Memory B cell (primary cell): ENCODE measurements around the gene RELN.

Experiments
- ATAC-seq: fragments of 150-1000 bp; cut with Tn5 transposase; 2 replicates; pipeline ENCODE4 v1.10.0; 2021; ENCODE audit warnings: low read depth, mild to moderate bottlenecking, moderate library complexity
- DNase-seq, 2 donors: peaks; one replicate each; pipeline ENCODE4 v3.0.0; 2022; ENCODE audit warnings: low spot score in 2 of 2
- H3K27ac Mint-ChIP-seq: one replicate; pipeline ENCODE4 v1.8.0; 2022; ENCODE audit warnings: mild to moderate bottlenecking, moderate library complexity, mixed read lengths
- H3K27me3 Mint-ChIP-seq: one replicate; pipeline ENCODE4 v1.8.0; 2022; ENCODE audit warnings: mixed read lengths
- H3K36me3 Mint-ChIP-seq: one replicate; pipeline ENCODE4 v1.8.0; 2022; ENCODE audit warnings: mild to moderate bottlenecking, mixed read lengths
- H3K4me1 Mint-ChIP-seq: one replicate; pipeline ENCODE4 v1.8.0; 2022; ENCODE audit warnings: mixed read lengths
- H3K4me3 Mint-ChIP-seq: one replicate; pipeline ENCODE4 v1.8.0; 2022; ENCODE audit warnings: mild to moderate bottlenecking, moderate library complexity, mixed read lengths
- H3K9me3 Mint-ChIP-seq: one replicate; pipeline ENCODE4 v1.8.0; 2022; ENCODE audit warnings: mixed read lengths

The RELN gene

GRCh38 chr7:103944230-103944900, 45.1 kb downstream of the RELN start:
- no peaks in the 10 kb centered on the region for H3K36me3 Mint-ChIP-seq
- no peak overlapping the region for H3K27ac Mint-ChIP-seq
- no peaks in the 10 kb centered on the region for H3K4me1 Mint-ChIP-seq
- DNase-seq (no peak), ATAC-seq (no peak)
- H3K9me3 Mint-ChIP-seq = no peaks in the 10 kb centered on the region
- H3K27me3 Mint-ChIP-seq = peaks cover 4% of the 10 kb centered on the region
- H3K4me3 Mint-ChIP-seq = no peak overlapping the region

GRCh38 chr7:103941976-103942375, 47.5 kb downstream of the RELN start:
- Mint-ChIP-seq H3K4me1 (no peaks in the 10 kb centered on the region), H3K27me3 (peaks cover 4% of the 10 kb centered on the region), H3K36me3 (no peaks in the 10 kb centered on the region), H3K27ac (no peak overlapping the region), H3K4me3 (no peak overlapping the region), H3K9me3 (no peaks in the 10 kb centered on the region)
- DNase-seq (no peak), ATAC-seq (no peak)

DNA sequence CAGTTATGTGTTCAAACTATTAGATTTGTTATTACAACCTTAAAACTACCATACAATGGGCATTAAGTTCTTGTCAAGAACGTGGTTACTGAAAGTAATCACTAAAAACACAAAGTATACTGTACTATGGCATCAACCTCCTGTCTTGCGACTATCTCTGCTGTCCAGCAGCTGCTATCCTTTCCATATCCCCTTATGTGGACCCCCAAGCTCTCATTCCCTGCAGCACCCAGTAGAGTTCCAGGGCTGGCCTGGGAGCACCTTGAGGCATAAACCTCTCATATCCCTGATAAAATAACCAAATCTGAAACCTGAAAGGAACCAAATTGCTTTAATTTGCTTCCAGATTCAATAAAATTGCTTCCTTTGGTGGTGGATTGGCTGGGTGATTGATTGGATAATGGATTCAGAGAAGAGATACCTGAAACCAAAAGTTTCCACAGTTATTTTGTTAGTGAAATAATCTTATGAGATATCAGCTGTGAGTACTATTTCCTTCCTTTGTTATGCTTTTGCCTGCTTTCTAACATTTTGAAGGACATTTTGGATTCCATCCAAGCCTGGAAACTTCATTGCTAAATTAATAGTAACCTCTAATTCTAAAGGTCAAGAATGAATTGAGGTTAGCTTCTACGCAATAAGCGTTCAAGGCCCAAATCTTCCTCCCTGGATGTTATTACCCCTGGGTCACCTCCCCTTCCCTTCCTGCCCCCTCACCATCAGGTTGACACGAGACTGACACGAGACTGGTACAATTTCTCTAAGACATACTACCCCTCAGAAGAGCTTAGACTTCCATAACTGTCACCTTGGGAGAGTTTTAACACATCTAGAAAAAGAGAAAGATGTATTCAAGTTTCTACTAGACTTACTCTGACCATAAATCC, 48.8 kb downstream of the RELN start:
- H3K9me3 Mint-ChIP-seq = no peaks in the 10 kb centered on the region
- no peaks in the 10 kb centered on the region for H3K36me3 Mint-ChIP-seq
- H3K4me1 Mint-ChIP-seq = no peaks in the 10 kb centered on the region
- no peak overlapping the region for H3K27ac Mint-ChIP-seq
- peaks cover 5% of the 10 kb centered on the region for H3K27me3 Mint-ChIP-seq
- no peak overlapping the region for H3K4me3 Mint-ChIP-seq
- DNase-seq (no peak), ATAC-seq (no peak)

- peaks cover 5% of the 10 kb centered on the region for H3K27me3 Mint-ChIP-seq
- H3K4me3 Mint-ChIP-seq = no peak overlapping the region
- H3K27ac Mint-ChIP-seq = no peak overlapping the region
- peaks cover 2% of the 10 kb centered on the region for H3K9me3 Mint-ChIP-seq
- ATAC-seq (no peak), DNase-seq (no peak)
- H3K36me3 Mint-ChIP-seq = no peaks in the 10 kb centered on the region
- no peaks in the 10 kb centered on the region for H3K4me1 Mint-ChIP-seq
These were observed 51.8 kb downstream of the RELN start for GRCh38 chr7:103937680-103938079.

DNA sequence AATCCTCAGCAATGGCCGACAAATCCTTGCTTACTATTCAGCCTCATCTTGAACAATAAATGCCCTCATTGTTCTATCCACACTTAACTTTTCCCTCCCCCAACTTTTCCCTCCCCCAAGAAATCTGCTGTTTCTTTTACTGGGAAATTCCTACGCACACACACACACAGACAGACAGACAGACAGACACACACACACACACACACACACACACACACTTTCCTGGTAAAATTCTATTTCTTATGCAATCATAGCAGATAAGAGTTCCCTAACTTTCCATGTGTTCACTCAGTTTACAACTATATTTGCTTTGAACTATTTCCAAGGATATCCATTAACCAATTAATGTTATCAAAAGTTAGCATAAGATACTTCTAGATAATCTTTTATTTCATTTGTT, 52.9 kb downstream of the RELN start:
- H3K27ac Mint-ChIP-seq = no peak overlapping the region
- H3K27me3 Mint-ChIP-seq = peaks cover 10% of the 10 kb centered on the region
- H3K9me3 Mint-ChIP-seq = peaks cover 2% of the 10 kb centered on the region
- no peak for DNase-seq
- ATAC-seq = no peak
- no peaks in the 10 kb centered on the region for H3K36me3 Mint-ChIP-seq
- H3K4me3 Mint-ChIP-seq = no peak overlapping the region
- H3K4me1 Mint-ChIP-seq = no peaks in the 10 kb centered on the region

DNA sequence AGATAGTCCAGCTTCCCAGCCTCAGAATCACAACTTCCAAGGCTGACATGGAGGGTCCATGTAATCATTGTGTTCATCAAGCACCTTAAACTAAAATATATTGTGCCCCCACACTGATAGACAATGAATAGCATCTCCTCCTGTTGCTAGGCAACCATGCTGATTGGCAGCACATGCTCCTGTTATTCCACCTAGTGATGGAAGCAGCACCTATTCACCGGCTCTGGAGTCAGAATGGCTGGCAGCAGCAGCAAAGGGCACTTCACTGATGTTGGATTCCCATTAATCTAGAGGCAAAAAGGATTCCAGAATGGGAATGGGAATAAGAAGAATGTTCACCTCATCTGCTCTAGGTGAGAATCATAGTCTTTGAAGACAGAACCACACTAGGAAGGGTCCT, 55.0 kb downstream of the RELN start:
- Mint-ChIP-seq H3K27ac (no peak overlapping the region), H3K27me3 (peaks cover 9% of the 10 kb centered on the region), H3K9me3 (peaks cover 2% of the 10 kb centered on the region), H3K4me1 (no peaks in the 10 kb centered on the region), H3K36me3 (no peaks in the 10 kb centered on the region), H3K4me3 (no peak overlapping the region)
- ATAC-seq (no peak), DNase-seq (no peak)

GRCh38 chr7:103932389-103932788, 57.1 kb downstream of the RELN start:
- no peak for DNase-seq
- peaks cover 2% of the 10 kb centered on the region for H3K9me3 Mint-ChIP-seq
- no peak overlapping the region for H3K27ac Mint-ChIP-seq
- no peaks in the 10 kb centered on the region for H3K4me1 Mint-ChIP-seq
- peaks cover 9% of the 10 kb centered on the region for H3K27me3 Mint-ChIP-seq
- H3K4me3 Mint-ChIP-seq = no peak overlapping the region
- ATAC-seq = no peak
- no peaks in the 10 kb centered on the region for H3K36me3 Mint-ChIP-seq

GRCh38 chr7:103929901-103930311, 59.6 kb downstream of the RELN start:
- no peak overlapping the region for H3K4me3 Mint-ChIP-seq
- no peak overlapping the region for H3K27ac Mint-ChIP-seq
- no peaks in the 10 kb centered on the region for H3K4me1 Mint-ChIP-seq
- H3K27me3 Mint-ChIP-seq = peaks cover 7% of the 10 kb centered on the region
- no peaks in the 10 kb centered on the region for H3K36me3 Mint-ChIP-seq
- ATAC-seq (no peak), DNase-seq (no peak)
- peaks cover 2% of the 10 kb centered on the region for H3K9me3 Mint-ChIP-seq

DNA sequence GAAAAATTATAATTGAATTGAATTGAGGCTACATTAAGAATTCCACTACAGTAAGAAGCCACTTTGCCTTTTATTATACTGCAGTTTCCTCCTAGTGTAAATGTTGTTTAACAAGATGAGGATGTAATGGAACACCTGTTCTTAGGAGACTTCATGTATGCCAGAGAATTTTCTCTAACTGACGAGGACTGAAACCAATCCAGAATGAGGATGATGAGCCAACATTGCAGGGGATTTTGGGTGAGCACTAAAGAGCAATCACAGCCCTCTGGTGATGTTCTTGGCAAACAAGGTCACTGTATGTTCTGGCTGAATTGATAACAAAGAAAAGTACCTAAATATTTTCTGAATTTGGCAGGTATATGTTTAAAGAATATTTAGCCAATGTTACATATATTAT, 60.9 kb downstream of the RELN start:
- H3K9me3 Mint-ChIP-seq = no peaks in the 10 kb centered on the region
- H3K36me3 Mint-ChIP-seq = no peaks in the 10 kb centered on the region
- H3K4me1 Mint-ChIP-seq = no peaks in the 10 kb centered on the region
- H3K27ac Mint-ChIP-seq = no peak overlapping the region
- peaks cover 7% of the 10 kb centered on the region for H3K27me3 Mint-ChIP-seq
- no peak overlapping the region for H3K4me3 Mint-ChIP-seq
- ATAC-seq = no peak
- DNase-seq = no peak

DNA sequence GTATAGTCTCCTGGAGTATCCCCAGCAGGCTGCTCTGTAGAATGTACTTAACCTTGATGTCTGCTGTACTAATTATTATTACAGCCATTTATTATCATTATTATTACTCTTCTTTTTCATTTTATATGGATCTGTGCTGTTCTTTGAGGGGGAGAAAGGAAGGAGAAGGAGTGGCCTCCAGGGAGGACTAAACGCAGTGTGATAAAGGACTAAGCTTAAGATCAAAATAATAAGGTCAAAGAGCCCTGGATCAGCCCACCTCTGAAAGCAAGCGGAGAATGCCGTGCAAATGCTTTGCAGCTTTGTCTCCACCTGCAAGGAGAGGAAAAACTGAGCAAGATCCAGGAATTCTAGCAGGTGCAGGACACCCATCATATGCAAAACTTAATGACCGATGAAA, 65.3 kb downstream of the RELN start:
- H3K36me3 Mint-ChIP-seq = no peaks in the 10 kb centered on the region
- H3K9me3 Mint-ChIP-seq = no peaks in the 10 kb centered on the region
- no peak overlapping the region for H3K4me3 Mint-ChIP-seq
- DNase-seq (no peak), ATAC-seq (no peak)
- H3K4me1 Mint-ChIP-seq = no peaks in the 10 kb centered on the region
- H3K27ac Mint-ChIP-seq = no peak overlapping the region
- H3K27me3 Mint-ChIP-seq = no peaks in the 10 kb centered on the region

DNA sequence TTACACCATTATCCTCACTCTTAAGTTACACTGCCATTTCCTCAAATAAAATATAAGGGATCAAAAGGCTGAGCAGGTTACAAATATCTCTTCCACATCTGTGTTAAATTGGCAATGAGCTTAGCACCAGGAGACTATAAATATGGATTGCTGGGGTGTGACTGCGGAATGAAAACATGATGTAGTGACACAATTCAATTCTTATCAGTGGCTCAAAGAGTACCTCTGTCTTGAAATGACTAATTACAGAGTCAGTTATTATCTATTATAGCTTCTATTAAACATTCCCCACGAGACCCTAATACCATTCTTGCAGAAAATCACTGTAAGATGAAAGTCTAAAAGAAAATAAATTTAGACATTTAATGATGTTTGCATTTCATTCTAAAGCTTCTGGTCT, 67.1 kb downstream of the RELN start:
- ATAC-seq = no peak
- no peak overlapping the region for H3K4me3 Mint-ChIP-seq
- DNase-seq = no peak
- H3K9me3 Mint-ChIP-seq = no peaks in the 10 kb centered on the region
- H3K27me3 Mint-ChIP-seq = no peaks in the 10 kb centered on the region
- no peaks in the 10 kb centered on the region for H3K4me1 Mint-ChIP-seq
- no peaks in the 10 kb centered on the region for H3K36me3 Mint-ChIP-seq
- H3K27ac Mint-ChIP-seq = no peak overlapping the region

GRCh38 chr7:103921692-103922091, 67.8 kb downstream of the RELN start:
- ATAC-seq = no peak
- no peaks in the 10 kb centered on the region for H3K4me1 Mint-ChIP-seq

GRCh38 chr7:103919272-103919868, 70.1 kb downstream of the RELN start:
- no peak for ATAC-seq
- peaks cover 3% of the 10 kb centered on the region for H3K27me3 Mint-ChIP-seq
- no peaks in the 10 kb centered on the region for H3K4me1 Mint-ChIP-seq
- no peak for DNase-seq
- H3K9me3 Mint-ChIP-seq = no peaks in the 10 kb centered on the region
- H3K4me3 Mint-ChIP-seq = no peak overlapping the region
- H3K27ac Mint-ChIP-seq = no peak overlapping the region
- no peaks in the 10 kb centered on the region for H3K36me3 Mint-ChIP-seq

More at GRCh38 chr7:103921692-103922091, 67.8 kb downstream of the RELN start:
- Mint-ChIP-seq H3K27ac (no peak overlapping the region), H3K27me3 (no peaks in the 10 kb centered on the region), H3K4me3 (no peak overlapping the region), H3K9me3 (no peaks in the 10 kb centered on the region), H3K36me3 (no peaks in the 10 kb centered on the region)
- no peak for DNase-seq

DNA sequence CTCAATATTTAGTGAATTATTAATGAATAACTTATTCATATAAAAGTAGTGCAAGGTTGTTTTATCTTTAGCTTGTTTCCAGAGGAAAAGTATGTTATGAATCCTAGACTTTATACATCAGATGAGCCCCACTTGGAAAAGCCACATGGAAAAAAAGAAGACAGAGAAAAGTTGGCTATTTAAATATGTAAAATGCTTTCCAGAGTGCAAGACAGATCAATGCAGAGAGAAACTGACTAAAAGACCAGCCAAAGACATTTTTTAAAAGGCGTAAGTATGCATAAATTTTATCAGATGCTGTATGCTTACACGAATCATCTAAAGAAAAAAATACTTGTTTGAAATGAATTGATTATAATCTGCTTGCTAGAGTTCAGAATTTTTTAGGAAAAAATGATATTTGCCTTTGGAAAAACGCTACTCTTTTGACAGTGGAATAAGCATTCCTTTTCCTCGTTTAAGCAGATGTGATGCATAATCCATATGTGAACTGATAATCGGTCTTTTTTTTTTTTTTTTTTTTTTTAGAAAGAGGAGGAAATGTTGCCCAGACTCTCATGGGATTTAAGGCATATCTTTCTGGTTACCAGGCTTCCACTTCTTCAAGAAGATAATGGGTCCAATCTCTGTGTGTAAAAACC, 70.7 kb downstream of the RELN start:
- Mint-ChIP-seq H3K27ac (no peak overlapping the region), H3K36me3 (no peaks in the 10 kb centered on the region), H3K9me3 (no peaks in the 10 kb centered on the region), H3K27me3 (peaks cover 3% of the 10 kb centered on the region), H3K4me3 (no peak overlapping the region), H3K4me1 (no peaks in the 10 kb centered on the region)
- DNase-seq (no peak), ATAC-seq (no peak)
